SJCRH30 (cell line): ENCODE data around the gene MRNIP. TPM values are rescaled to one million over a fixed set of nuclear protein-coding genes. Genes with fewer than 3 reads are reported as not detected.
"Not testable (repeated sequence)": the region's sequence is repeated elsewhere in the genome, so short reads cannot be mapped to it uniquely, and the experiment has no call there.

ENCODE experiments used
- DNase-seq, 2 experiments: peaks; one replicate each; pipeline ENCODE4 v3.0.0-alpha.2; 2015 to 2020
- H3K27ac ChIP-seq: fragments of 250-450 bp; sonication (Bioruptor Pico); 2 replicates; pipeline ENCODE4 v1.5.1; 2020; ENCODE audit warnings: mild to moderate bottlenecking, moderate library complexity
- H3K27me3 ChIP-seq: fragments of 250-450 bp; sonication (Bioruptor Pico); 2 replicates; pipeline ENCODE4 v1.5.1; 2020; ENCODE audit warnings: mild to moderate bottlenecking, moderate library complexity
- H3K36me3 ChIP-seq: fragments of 250-450 bp; sonication (Bioruptor Pico); 2 replicates; pipeline ENCODE4 v1.5.1; 2020; ENCODE audit warnings: mild to moderate bottlenecking, moderate library complexity
- H3K4me1 ChIP-seq: fragments of 250-450 bp; sonication (Bioruptor Pico); 2 replicates; pipeline ENCODE4 v1.5.1; 2020; ENCODE audit warnings: mild to moderate bottlenecking, moderate library complexity
- H3K4me3 ChIP-seq: fragments of 250-450 bp; sonication (Bioruptor Pico); 2 replicates; pipeline ENCODE4 v1.5.1; 2020; ENCODE audit warnings: mild to moderate bottlenecking, moderate library complexity
- H3K9me3 ChIP-seq: fragments of 250-450 bp; sonication (Bioruptor Pico); replicated peaks from 2 replicates; pipeline ENCODE4 v1.5.1; 2020; ENCODE audit warnings: mild to moderate bottlenecking, moderate library complexity
- total RNA-seq: library from RNA; depleted of rRNA; stranded (reverse); fragments of >200 nt; shearing (Covaris generic); gene quantifications from 2 replicates; pipeline ENCODE4 v1.2.3, GENCODE V29; 2014

MRNIP gene
- total RNA-seq, 1 experiment from 2014 or later: 15.3 TPM

DNA sequence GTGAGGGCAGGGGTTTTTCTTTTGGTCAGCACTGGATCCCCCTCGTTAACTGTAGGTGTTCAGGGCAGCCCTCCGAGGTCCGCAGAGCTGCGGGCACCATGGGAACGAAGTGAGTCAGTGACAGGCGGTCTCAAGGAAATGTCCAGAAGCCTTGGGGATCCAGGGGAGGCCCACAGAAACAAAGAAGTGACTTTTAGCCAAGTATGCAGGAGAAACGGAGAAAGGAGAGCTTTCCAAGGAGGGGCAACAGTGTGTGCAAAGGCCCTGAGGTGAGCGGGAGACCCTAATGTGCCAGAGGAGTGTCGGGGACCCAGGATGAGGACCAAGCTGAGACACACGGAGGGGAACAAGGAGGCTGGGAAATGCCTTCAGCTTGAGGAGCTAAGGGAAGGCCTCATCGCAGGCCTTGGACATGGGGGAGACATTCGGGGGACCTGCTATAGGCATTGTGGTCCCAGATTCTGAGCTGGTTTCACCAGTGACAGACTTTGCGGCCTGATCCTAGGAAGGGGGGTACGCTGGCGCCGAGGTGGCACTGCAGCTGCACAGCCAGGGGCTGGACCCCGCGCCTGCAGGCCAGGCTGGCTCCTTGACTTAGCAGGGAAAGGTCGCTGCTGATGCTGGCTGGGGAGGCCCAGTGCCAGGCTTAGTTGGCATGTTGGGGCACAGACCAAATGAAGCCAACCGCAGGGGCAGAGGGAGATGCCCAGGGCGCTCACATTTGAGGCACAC, 61.6 kb downstream of the MRNIP start:
- H3K27me3 ChIP-seq: no peaks in the 10 kb centered on the region
- no peak for DNase-seq
- H3K27ac ChIP-seq: no peak overlapping the region
- H3K4me3 ChIP-seq: no peak overlapping the region
- peaks cover 36% of the 10 kb centered on the region for H3K36me3 ChIP-seq
- no peaks in the 10 kb centered on the region for H3K9me3 ChIP-seq
- H3K4me1 ChIP-seq: no peaks in the 10 kb centered on the region

DNA sequence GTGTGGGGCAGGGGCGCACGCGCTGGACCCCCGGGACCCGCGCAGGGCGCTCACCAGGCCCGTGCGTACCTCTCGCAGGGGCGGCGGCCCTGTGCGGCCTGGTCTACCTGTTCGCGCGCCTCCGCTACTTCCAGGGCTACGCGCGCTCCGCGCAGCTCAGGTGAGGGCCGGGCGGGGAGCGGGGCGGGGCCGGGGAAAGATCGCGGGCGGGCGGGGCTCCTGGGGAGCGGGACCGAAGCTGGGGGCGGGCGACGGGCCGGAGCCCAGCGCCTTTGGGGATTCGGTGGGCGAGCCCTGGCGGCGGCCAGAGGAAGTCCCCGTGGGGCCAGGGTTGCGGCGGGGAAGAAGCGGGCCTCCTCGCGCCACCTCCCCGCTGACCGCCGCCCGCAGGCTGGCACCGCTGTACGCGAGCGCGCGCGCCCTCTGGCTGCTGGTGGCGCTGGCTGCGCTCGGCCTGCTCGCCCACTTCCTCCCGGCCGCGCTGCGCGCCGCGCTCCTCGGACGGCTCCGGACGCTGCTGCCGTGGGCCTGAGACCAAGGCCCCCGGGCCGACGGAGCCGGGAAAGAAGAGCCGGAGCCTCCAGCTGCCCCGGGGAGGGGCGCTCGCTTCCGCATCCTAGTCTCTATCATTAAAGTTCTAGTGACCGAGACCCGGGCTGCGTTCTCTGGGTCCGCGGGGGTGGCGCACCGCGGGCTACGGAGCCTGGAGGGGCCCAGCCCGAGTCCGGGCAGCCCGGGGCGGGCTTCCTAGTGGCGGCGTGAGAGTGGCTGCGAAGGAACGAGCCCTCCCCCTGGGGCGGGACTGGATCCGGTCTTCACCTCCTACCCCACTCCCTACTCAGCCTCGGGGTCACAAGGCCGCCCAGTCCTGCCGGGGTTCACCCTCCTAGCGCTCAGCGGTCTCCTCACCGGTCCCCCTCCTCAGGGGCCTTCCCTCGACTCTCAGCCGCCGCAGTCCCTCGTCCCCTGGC, 62.5 kb downstream of the MRNIP start:
- Histone ChIP-seq H3K36me3 (peaks cover 32% of the 10 kb centered on the region), H3K4me3 (peak overlapping the region; percentile 55), H3K27me3 (no peaks in the 10 kb centered on the region), H3K4me1 (no peaks in the 10 kb centered on the region), H3K9me3 (no peaks in the 10 kb centered on the region), H3K27ac (peak overlapping the region; percentile 28; the same call in 1 of the 2 replicates)
- peak in 1 of 2 experiments; percentile 58 for DNase-seq

DNA sequence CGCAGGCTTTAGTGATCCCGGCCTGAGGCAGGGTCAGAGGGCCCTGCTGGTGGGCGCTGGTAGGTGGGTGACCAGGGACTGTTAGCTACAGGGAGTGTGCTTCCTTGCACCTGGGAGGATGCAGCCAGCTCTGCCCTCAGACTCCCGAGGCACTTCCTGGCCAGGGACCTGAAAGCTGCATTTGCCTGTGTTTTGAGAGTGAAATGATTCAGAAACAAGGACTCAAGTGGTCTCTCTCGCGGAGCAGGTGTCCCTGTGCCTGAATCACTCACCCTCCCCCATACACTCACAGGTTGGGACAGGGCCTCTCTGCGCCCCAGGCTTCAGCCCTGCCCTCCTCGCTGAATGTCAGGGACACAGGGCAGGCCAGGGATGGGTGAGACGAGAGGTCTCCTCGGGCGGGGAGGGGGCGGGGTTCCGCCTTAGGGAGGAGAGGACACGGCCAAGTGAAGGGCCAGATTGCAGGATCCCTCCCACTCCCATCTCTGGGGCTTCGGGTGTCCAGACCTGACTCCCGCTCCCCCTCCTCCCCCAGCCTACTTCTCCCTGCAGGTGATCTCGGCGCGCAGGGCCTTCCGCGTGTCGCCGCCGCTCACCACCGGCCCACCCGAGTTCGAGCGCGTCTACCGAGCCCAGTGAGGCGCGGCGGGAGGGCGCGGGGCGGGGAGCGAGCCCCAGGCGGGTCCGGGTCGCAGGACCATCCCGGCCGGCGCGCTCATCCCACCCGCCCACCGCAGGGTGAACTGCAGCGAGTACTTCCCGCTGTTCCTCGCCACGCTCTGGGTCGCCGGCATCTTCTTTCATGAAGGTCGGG, 63.4 kb downstream of the MRNIP start:
- H3K36me3 ChIP-seq: peaks cover 32% of the 10 kb centered on the region
- H3K27ac ChIP-seq: no peak overlapping the region
- H3K9me3 ChIP-seq: no peaks in the 10 kb centered on the region
- H3K27me3 ChIP-seq: no peaks in the 10 kb centered on the region
- peak overlapping the region; percentile 55 for H3K4me3 ChIP-seq
- no peak for DNase-seq
- H3K4me1 ChIP-seq: no peaks in the 10 kb centered on the region

DNA sequence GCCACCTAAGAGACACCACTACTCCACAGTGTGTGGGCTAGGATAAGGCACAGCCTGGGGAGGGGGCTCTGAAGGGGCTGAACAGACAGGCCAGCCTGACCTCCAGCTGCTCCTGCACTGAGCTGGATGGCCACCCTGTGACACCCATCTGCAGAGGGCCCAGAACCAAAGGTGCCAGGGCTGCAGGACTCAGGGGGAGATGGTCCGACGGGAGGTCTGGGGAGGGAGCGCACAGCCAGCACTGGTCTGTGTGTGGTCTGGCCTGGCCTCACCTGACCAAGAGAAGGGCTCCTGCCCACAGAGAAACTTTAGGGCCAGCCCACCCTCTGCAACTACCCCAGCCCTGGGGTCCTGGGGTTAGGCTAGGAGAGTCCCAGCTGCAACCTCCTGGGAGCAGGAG, 64.0 kb downstream of the MRNIP start:
- Histone ChIP-seq H3K9me3 (no peaks in the 10 kb centered on the region), H3K36me3 (peaks cover 28% of the 10 kb centered on the region), H3K27me3 (no peaks in the 10 kb centered on the region), H3K4me3 (no peak overlapping the region), H3K27ac (no peak overlapping the region), H3K4me1 (no peaks in the 10 kb centered on the region)
- DNase-seq: no peak

DNA sequence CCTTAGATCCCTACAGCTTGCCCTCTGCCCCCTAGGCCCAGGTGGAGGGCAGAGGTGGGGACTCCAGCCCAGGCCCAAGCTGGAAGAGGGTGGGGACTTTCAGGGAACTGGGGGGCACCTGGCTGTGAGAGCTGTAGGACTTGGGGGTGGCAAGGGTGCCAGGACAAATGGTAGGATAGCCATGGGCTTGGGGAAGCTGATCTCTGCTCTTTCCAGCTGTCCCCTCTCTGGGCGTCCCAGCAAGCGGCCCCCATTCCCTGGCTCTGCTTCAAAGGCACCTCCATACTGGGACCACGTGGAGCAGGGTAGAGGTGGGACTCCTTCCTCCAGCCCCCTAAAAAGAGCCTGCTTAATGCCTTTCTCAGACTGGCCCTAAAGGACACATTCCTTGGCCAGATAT, 64.4 kb downstream of the MRNIP start:
- Histone ChIP-seq H3K27ac (no peak overlapping the region), H3K4me3 (no peak overlapping the region), H3K9me3 (no peaks in the 10 kb centered on the region), H3K4me1 (no peaks in the 10 kb centered on the region), H3K36me3 (peaks cover 24% of the 10 kb centered on the region), H3K27me3 (no peaks in the 10 kb centered on the region)
- no peak for DNase-seq

DNA sequence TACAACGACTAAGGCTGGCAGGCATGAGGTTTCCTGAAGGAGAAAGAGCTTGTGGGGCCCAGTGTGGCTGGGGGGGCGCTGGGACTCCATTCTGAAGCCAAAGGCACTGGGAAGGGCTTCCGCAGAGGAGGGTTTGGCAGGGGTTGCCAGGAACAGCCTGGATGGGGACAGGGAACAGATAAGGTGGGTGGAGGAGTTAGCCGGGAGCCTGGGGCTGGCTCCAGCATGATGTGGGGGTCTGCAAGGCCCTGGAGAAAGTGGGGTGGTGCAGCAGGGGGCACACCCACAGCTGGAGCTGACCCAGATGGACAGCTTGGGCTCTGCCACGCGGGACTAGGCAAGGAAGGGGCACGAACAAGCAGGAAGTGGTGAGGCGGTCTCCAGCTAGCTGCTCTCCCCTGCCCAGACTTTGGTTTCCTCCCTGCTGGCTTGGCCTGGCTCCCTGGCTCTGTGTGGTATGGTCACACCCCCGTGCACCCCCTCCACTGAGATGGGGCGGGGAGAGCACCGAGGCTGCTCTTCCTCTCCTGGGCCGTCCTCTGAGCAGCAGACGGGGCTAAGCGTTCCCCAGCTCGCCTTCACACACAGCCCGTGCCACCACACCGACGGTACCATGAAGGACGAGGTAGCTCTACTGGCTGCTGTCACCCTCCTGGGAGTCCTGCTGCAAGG, 65.0 kb downstream of the MRNIP start, which contains the start of gene LTC4S:
Gene LTC4S (plus strand): TSS at position 519 of the 672 bp plus-strand sequence. CDS start 95 bp downstream, at position 614.
- H3K4me3 ChIP-seq: no peak within 1 kb of the TSS
- peaks cover 18% of the 10 kb centered on the region for H3K36me3 ChIP-seq
- H3K4me1 ChIP-seq: no peaks in the 10 kb centered on the region
- H3K27ac ChIP-seq: no peak within 1 kb of the TSS
- no peaks in the 10 kb centered on the region for H3K9me3 ChIP-seq
- no peak for DNase-seq
- H3K27me3 ChIP-seq: no peaks in the 10 kb centered on the region

DNA sequence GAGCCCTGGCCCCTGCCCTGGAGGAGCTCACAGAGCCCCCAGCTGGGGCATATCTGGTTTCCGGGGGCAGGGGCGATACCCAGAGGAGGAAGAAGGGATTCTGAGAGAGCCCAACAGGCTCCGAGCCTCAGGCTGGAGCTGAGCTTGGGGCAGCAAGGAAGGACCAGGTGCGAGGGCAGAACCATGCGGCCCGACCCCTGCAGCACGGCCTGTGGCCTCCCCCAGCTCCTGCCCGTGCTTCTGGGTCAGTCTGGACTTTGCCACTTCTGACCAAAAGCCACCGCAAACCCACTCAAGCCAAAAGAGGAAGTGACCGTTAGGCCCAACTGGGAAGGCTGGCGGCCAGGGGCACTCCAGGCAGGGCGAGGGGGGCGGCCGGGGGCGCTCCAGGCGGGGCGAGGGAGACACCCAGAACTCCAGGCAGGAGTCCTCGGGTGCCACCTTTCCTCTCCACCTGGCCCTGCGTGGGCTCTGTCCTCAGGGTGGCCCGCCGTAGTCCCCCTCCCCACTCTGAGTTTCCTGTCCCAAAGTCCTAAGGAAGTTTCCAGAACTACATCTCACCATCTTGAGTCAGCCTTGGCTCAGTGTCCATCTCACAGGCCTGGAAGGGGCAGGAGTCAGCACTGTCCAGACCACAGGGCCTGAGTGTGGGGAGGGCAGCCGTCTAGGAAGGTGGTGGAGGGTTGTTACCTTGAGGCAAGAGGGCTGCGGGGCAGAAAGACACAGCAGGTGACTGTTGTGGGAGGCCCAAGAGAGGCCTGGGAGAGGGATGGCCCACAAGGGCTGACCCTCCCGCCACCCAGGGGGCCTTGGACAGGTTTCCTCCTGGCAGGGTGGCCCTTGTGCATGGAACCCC, 65.8 kb downstream of the MRNIP start:
- no peaks in the 10 kb centered on the region for H3K27me3 ChIP-seq
- H3K4me3 ChIP-seq: no peak overlapping the region
- H3K4me1 ChIP-seq: no peaks in the 10 kb centered on the region
- no peaks in the 10 kb centered on the region for H3K9me3 ChIP-seq
- no peak overlapping the region for H3K27ac ChIP-seq
- peaks cover 10% of the 10 kb centered on the region for H3K36me3 ChIP-seq
- no peak for DNase-seq

DNA sequence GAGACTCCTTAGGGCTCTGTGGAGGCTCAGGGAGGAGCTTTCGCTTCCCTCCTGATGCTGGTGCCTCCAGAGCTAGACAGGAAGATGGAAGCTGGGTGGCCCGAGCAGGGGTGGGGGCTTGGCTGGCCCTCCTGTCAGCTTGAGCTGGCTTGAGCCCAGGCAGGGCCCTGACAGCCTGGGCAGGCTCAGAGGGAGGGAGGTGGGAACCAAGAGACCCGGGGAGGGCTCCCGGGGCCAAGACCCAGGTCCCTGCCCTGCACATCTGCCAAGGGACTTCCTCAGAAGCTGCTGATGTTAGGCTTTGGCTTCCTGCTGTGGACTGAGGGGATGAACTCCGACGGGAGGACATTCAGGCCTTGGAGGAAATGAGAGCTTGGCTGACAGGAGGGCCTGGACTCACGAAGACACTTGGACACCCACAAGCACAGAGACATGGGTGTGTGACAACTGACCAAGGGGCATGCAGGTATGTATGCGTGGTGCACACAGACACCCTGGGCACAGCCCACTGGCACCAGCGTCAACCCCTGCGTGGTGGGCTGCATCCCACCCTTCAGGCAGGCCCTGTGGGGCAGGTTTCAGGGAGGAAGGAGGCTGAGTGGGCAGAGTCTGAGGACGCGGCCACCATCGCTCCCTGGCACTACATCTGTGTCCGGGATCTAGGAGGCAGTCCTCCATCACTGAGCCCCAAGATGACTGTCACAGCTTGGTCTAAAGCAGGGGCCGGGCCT, 66.6 kb downstream of the MRNIP start:
- Histone ChIP-seq H3K27ac (no peak overlapping the region), H3K27me3 (no peaks in the 10 kb centered on the region), H3K4me1 (no peaks in the 10 kb centered on the region), H3K36me3 (peaks cover 5% of the 10 kb centered on the region; the same call in 1 of the 2 replicates), H3K9me3 (no peaks in the 10 kb centered on the region), H3K4me3 (no peak overlapping the region)
- no peak for DNase-seq

DNA sequence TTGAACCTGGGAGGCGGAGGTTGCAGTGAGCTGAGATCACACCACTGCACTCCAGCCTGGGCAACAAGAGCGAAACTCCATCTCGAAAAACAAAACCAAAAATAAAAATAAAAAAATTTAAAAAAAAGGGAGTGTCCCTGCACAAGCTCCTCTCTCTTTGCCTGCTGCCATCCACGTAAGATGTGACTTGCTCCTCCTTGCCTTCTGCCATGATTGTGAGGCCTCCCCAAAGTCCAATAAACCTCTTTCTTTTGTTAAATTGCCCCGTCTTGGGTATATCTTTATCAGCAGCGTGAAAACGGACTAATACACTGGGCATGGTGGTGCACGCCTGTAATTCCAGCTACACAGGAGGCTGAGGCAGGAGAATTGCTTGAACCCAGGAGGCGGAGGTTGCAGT, 69.3 kb downstream of the MRNIP start:
- H3K27me3 ChIP-seq, H3K4me1 ChIP-seq, H3K9me3 ChIP-seq, H3K4me3 ChIP-seq, DNase-seq, H3K36me3 ChIP-seq, H3K27ac ChIP-seq: not testable (repeated sequence)

DNA sequence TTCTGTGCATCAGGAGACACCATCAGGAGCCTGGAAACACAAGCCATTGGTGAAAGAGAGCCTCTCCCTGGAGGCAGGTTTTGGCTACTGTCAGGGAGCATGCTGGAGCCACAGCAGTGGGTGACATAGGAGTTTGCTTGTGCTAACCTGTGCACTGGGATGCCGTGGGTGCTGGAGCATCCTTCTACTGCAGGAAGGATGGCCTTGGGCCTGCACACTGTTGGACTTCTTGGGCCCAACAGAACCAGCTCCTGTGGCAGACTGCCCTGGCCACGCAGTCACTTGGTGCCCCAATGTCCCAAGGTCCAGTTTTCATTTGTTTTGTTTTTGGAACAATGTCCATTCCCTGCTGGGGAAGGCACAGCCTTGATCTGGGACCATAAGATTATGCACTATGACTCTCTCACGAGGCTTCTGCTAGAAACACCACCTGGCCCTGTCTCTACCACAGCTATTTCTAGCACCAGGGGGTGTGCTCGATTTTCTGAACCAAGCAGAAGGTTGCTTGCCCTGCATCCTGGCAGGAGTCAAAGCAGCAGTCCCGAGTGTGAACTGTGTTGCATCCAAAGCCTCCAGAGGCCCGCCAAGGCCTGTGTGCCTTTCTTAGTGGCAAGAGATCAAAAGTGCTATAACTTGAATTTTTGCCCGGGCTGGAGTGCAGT, 70.3 kb downstream of the MRNIP start:
- H3K27me3 ChIP-seq: no peaks in the 10 kb centered on the region
- H3K4me1 ChIP-seq: no peaks in the 10 kb centered on the region
- H3K36me3 ChIP-seq: no peaks in the 10 kb centered on the region
- no peaks in the 10 kb centered on the region for H3K9me3 ChIP-seq
- no peak for DNase-seq
- H3K27ac ChIP-seq: no peak overlapping the region
- H3K4me3 ChIP-seq: no peak overlapping the region
